Endothelial cell of umbilical vein (primary cell): ENCODE results near the gene SYNCRIP. TPM values are rescaled to one million over a fixed set of nuclear protein-coding genes. Genes with fewer than 3 reads are reported as not detected.

Experiments used
- BruUV-seq: library from RNA; stranded (reverse); fragments of 400-500 nt; replicated peaks from 2 replicates; lab custom pipeline; 2021; lab: Mats Ljungman, UMichigan
- CTCF ChIA-PET: fragments of 300-600, 350-600 bp; sonication (Branson Sonifier 250); formaldehyde crosslinking; loops from one replicate; lab custom pipeline; 2021; ENCODE audit warnings: antibody characterized with exemption, inconsistent platforms; lab: Charles Lee
- POLR2A ChIA-PET: fragments of 300-600, 350-600 bp; sonication (Branson Sonifier 250); formaldehyde crosslinking; loops from one replicate; lab custom pipeline; 2021; ENCODE audit warnings: antibody characterized with exemption, inconsistent platforms; lab: Charles Lee
- DNase-seq: peaks from one replicate; pipeline ENCODE4 v3.0.0-alpha.2; 2011; ENCODE audit warnings: low read depth, low spot score
- FAIRE-seq: peaks from 2 replicates; lab custom pipeline; 2011; peaks lifted over from hg19 to GRCh38; lab: Jason Lieb, UNC
- H2AFZ ChIP-seq: 2 replicates; pipeline ENCODE4 v1.6.0; 2012; ENCODE audit warnings: low read depth, low read length, control low read depth, inconsistent platforms
- H3K27ac ChIP-seq: 2 replicates; pipeline ENCODE4 v1.5.1; 2011; ENCODE audit warnings: low read depth, mild to moderate bottlenecking, control low read depth, low read length, moderate library complexity; ENCODE audit not compliant: insufficient read depth
- H3K27me3 ChIP-seq, 2 experiments: 2 replicates each; pipeline versions ENCODE4 v1.6.0 to v1.6.1; 2011; ENCODE audit warnings: low read length in 2 of 2, mixed read lengths in 1 of 2; ENCODE audit not compliant: control insufficient read depth in 2 of 2, insufficient read depth in 2 of 2
- H3K36me3 ChIP-seq, 2 experiments: 2 replicates in 1 of 2; 3 replicates in 1 of 2; pipeline ENCODE4 v1.5.1; 2011; ENCODE audit warnings: low read length in 2 of 2, mild to moderate bottlenecking in 1 of 2, moderate library complexity in 1 of 2; ENCODE audit not compliant: control insufficient read depth in 2 of 2, insufficient read depth in 2 of 2; ENCODE audit errors: extremely low read depth in 1 of 2
- H3K4me1 ChIP-seq: 3 replicates; pipeline ENCODE4 v1.5.1; 2011; ENCODE audit warnings: mild to moderate bottlenecking, low read length; ENCODE audit not compliant: control insufficient read depth, insufficient read depth; ENCODE audit errors: extremely low read depth
- H3K4me2 ChIP-seq: 2 replicates; pipeline ENCODE4 v1.6.1; 2011; ENCODE audit warnings: low read length, control low read depth, mixed read lengths; ENCODE audit not compliant: insufficient read depth
- H3K4me3 ChIP-seq, 3 experiments: fragments of 200-600 bp in 1 of 3; sonication (generic), shearing (Covaris generic) in 1 of 3; replicated peaks in 1 of 3; 2 replicates each; pipeline ENCODE4 v1.5.1; 2011 to 2016; ENCODE audit warnings: control low read depth in 3 of 3, low read length in 3 of 3, mild to moderate bottlenecking in 2 of 3, inconsistent platforms in 1 of 3, low read depth in 1 of 3, moderate library complexity in 1 of 3; ENCODE audit not compliant: insufficient read depth in 1 of 3
- H3K79me2 ChIP-seq: 2 replicates; pipeline ENCODE4 v1.6.0; 2012; ENCODE audit warnings: low read length, inconsistent platforms; ENCODE audit not compliant: control insufficient read depth, insufficient read depth
- H3K9ac ChIP-seq: replicated peaks from 2 replicates; pipeline ENCODE3; 2011; ENCODE audit warnings: low read length, control low read depth; ENCODE audit not compliant: insufficient read depth; ENCODE audit errors: extremely low read depth
- H3K9me1 ChIP-seq: replicated peaks from 3 replicates; pipeline ENCODE4 v1.6.0; 2011; ENCODE audit warnings: mild to moderate bottlenecking, low read length; ENCODE audit not compliant: control insufficient read depth, insufficient read depth; ENCODE audit errors: extremely low read depth
- H3K9me3 ChIP-seq: replicated peaks from 2 replicates; pipeline ENCODE4 v1.5.1; 2012; ENCODE audit warnings: low read length, inconsistent platforms; ENCODE audit not compliant: control insufficient read depth, insufficient read depth
- H4K20me1 ChIP-seq: replicated peaks from 2 replicates; pipeline ENCODE3; 2011; ENCODE audit warnings: mild to moderate bottlenecking, low read length; ENCODE audit not compliant: control insufficient read depth, insufficient read depth; ENCODE audit errors: extremely low read depth
- EZH2 ChIP-seq: IDR thresholded peaks from 2 replicates; pipeline ENCODE4 v1.6.1; 2012; ENCODE audit warnings: borderline replicate concordance, low read depth, mild to moderate bottlenecking, moderate library complexity, low read length, inconsistent platforms; ENCODE audit not compliant: severe bottlenecking
- GATA2 ChIP-seq: IDR thresholded peaks from 2 replicates; pipeline ENCODE4 v1.7.0; 2011; ENCODE audit warnings: low read depth, mild to moderate bottlenecking, moderate library complexity, mixed read lengths, low read length; ENCODE audit not compliant: insufficient read length, insufficient read depth
- JUN ChIP-seq: IDR thresholded peaks from 2 replicates; pipeline ENCODE4 v1.6.1; 2011; ENCODE audit warnings: borderline replicate concordance, low read depth; ENCODE audit not compliant: insufficient read length, insufficient read depth
- POLR2A ChIP-seq: IDR thresholded peaks from 2 replicates; pipeline ENCODE4 v1.6.1; 2012; ENCODE audit warnings: low read depth, mild to moderate bottlenecking, control low read depth, low read length
- POLR2AphosphoS5 ChIP-seq: IDR thresholded peaks from 2 replicates; pipeline ENCODE4 v1.6.1; 2012; ENCODE audit warnings: low read depth, mild to moderate bottlenecking, control low read depth, low read length, moderate library complexity; ENCODE audit not compliant: insufficient read depth
- dilution Hi-C: fragments of 300-500 bp; cut with MboI; formaldehyde crosslinking; loops from one replicate; pipeline ENCODE4 v1.15.0; 2019; ENCODE audit warnings: low sequenced_read_pairs; ENCODE audit not compliant: extremely low pct_ligation_motif_present
- intact Hi-C: fragments of 100-400 bp; cut with micrococcal nuclease; formaldehyde crosslinking; loops from one replicate; pipeline ENCODE4 v1.10.0; 2022
- polyA plus RNA-seq, 4 experiments: library from polyadenylated mRNA; depleted of rRNA in 3 of 4; stranded (reverse) in 3 of 4; unstranded in 1 of 4; fragments of >200 nt; gene quantifications; 2 replicates each; pipeline versions ENCODE4 v1.2.1 to v1.2.3, GENCODE V29; 2011 to 2012; ENCODE audit warnings: missing spikeins in 1 of 4
- total RNA-seq: library from RNA; stranded (reverse); gene quantifications from 2 replicates; pipeline ENCODE4 v1.2.3, GENCODE V29; 2021
- TF ChIP-seq, protein P1 (sequence below), 2 donors: IDR thresholded peaks; 1 replicate in 1 of 2; 2 replicates in 1 of 2; pipeline ENCODE4 v1.5.1; 2011; ENCODE audit warnings: low read length in 2 of 2, mild to moderate bottlenecking in 2 of 2, moderate library complexity in 2 of 2, control low read depth in 1 of 2, inconsistent platforms in 1 of 2, low read depth in 1 of 2; ENCODE audit not compliant: insufficient read depth in 1 of 2; ENCODE audit errors: extremely low read depth in 1 of 2
- TF ChIP-seq, protein P2 (sequence below): IDR thresholded peaks from 2 replicates; pipeline ENCODE4 v1.6.1; 2011; ENCODE audit not compliant: insufficient read depth, insufficient read length

The SYNCRIP gene
- total and polyA plus RNA-seq, 2 donors (not counting 3 experiments of a cell fraction or from before 2014, with no cell fraction given): 16.3 to 155 TPM

DNA sequence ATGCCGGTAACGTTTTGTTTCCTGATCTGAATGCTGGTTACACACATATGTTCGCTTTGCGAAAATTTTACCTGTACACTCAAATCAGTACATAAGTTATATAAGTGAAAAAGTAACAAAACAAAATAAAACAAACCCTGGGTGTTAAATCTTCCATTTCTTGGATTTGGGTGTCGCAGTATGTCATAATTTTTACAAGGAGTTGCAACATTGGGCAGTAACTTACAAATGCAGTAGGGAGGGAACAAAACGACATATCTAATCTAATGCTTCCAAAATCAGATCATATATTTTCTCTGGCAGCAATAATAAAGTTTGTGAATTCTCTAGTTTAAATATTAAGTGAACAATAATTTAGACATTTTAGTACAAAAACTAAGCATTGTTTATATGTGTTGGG lies 74.3 kb downstream of the SYNCRIP start:
- H4K20me1 ChIP-seq: no peaks in the 10 kb centered on the region
- peaks cover 13% of the 10 kb centered on the region for H3K79me2 ChIP-seq
- TF ChIP-seq, protein P1, sequence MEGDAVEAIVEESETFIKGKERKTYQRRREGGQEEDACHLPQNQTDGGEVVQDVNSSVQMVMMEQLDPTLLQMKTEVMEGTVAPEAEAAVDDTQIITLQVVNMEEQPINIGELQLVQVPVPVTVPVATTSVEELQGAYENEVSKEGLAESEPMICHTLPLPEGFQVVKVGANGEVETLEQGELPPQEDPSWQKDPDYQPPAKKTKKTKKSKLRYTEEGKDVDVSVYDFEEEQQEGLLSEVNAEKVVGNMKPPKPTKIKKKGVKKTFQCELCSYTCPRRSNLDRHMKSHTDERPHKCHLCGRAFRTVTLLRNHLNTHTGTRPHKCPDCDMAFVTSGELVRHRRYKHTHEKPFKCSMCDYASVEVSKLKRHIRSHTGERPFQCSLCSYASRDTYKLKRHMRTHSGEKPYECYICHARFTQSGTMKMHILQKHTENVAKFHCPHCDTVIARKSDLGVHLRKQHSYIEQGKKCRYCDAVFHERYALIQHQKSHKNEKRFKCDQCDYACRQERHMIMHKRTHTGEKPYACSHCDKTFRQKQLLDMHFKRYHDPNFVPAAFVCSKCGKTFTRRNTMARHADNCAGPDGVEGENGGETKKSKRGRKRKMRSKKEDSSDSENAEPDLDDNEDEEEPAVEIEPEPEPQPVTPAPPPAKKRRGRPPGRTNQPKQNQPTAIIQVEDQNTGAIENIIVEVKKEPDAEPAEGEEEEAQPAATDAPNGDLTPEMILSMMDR (IDR thresholded peaks at IDR 0.05; ENCODE audit: extremely low read depth in 1 of 2, insufficient read depth in 1 of 2, low read depth in 1 of 2, low read length in 2 of 2): no peak
- TF ChIP-seq POLR2A (no peak), EZH2 (no peak), GATA2 (no peak), POLR2AphosphoS5 (no peak), JUN (no peak)
- TF ChIP-seq, protein P2, sequence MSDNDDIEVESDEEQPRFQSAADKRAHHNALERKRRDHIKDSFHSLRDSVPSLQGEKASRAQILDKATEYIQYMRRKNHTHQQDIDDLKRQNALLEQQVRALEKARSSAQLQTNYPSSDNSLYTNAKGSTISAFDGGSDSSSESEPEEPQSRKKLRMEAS: no peak
- peaks cover 0 to 5% of the 10 kb centered on the region in 2 experiments for H3K36me3 ChIP-seq
- FAIRE-seq: no peak
- CTCF ChIA-PET: no interaction called here
- H3K9ac ChIP-seq: no peak overlapping the region
- no peaks in the 10 kb centered on the region for H3K27me3 ChIP-seq
- H3K9me1 ChIP-seq: no peaks in the 10 kb centered on the region
- no peak for DNase-seq
- POLR2A ChIA-PET: no interaction called here
- H3K9me3 ChIP-seq: no peaks in the 10 kb centered on the region
- H2AFZ ChIP-seq: no peak overlapping the region
- intact Hi-C loops (no loop called here), dilution Hi-C loops (no loop called here)
- H3K27ac ChIP-seq: no peak overlapping the region
- no peak overlapping the region for H3K4me3 ChIP-seq
- H3K4me1 ChIP-seq: peaks cover 9% of the 10 kb centered on the region
- no TSS peak for BruUV-seq
- no peak overlapping the region for H3K4me2 ChIP-seq
